AG20443 (cell line): Measurements from ENCODE around the gene KCNAB3.

Source experiments
- DNase-seq: peaks from one replicate; pipeline ENCODE4 v3.0.0; 2012; ENCODE audit warnings: low spot score, mixed read lengths

Gene KCNAB3

GRCh38 chr17:7875804-7876370 is 53.8 kb downstream of the KCNAB3 start:
- DNase-seq, result no peak

GRCh38 chr17:7873051-7873450 is 56.6 kb downstream of the KCNAB3 start:
- no peak for DNase-seq
